ENCODE measurements around the gene PTPRG. TPM values are rescaled to one million over a fixed set of nuclear protein-coding genes. Genes with fewer than 3 reads are reported as not detected.

PTPRG gene
- polyA plus RNA-seq, 3 donors: not detected

- H3K27ac ChIP-seq (ENCODE audit: low read depth in 1 of 2, low read length in 2 of 2): no peak overlapping the region
- no peaks in the 10 kb centered on the region for H3K9me3 ChIP-seq (replicated peaks in 1 of 2; ENCODE audit: control insufficient read depth in 1 of 2, insufficient read depth in 1 of 2, low read length in 2 of 2)
- H3K4me2 ChIP-seq (replicated peaks; ENCODE audit: extremely low read depth, low read length, poor library complexity, severe bottlenecking): no peak overlapping the region
- no peak for DNase-seq
- peaks cover 0 to 2% (median 2%) of the 10 kb centered on the region in 3 donors for H3K27me3 Mint-ChIP-seq (ENCODE audit: low read depth in 3 of 3)
- no peak for TF ChIP-seq CTCF (IDR thresholded peaks at IDR 0.05)
- H4K20me1 ChIP-seq (ENCODE audit: insufficient read depth, low read length): no peaks in the 10 kb centered on the region
- no peak overlapping the region for H3K4me3 Mint-ChIP-seq
- H2AFZ ChIP-seq (ENCODE audit: insufficient read depth, low read depth, low read length, poor library complexity, severe bottlenecking): no peak overlapping the region
- WGBS (ENCODE audit: insufficient coverage): no CpG with 5 or more reads among the region's 1 CpG
- H3K9me3 Mint-ChIP-seq: peaks cover 0 to 4% (median 2%) of the 10 kb centered on the region in 7 donors
- no peaks in the 10 kb centered on the region for H3K27me3 ChIP-seq (ENCODE audit: control insufficient read depth in 2 of 2, insufficient read depth in 2 of 2, low read length in 2 of 2)
- no peak overlapping the region for H3K27ac Mint-ChIP-seq
- no peaks in the 10 kb centered on the region for H3K4me1 Mint-ChIP-seq
- intact Hi-C loops (cut with micrococcal nuclease): no loop called here
- no peak overlapping the region for H3K9ac ChIP-seq (ENCODE audit: insufficient read depth, low read length, poor library complexity, severe bottlenecking)
- H3K4me1 ChIP-seq (ENCODE audit: control insufficient read depth in 1 of 2, insufficient read depth in 2 of 2, low read length in 2 of 2): no peaks in the 10 kb centered on the region
- H3K36me3 Mint-ChIP-seq: no peaks in the 10 kb centered on the region
- H3K4me3 ChIP-seq (replicated peaks in 1 of 3; ENCODE audit: low read depth in 2 of 3, low read length in 3 of 3): no peak overlapping the region
- no peaks in the 10 kb centered on the region for H3K79me2 ChIP-seq (ENCODE audit: insufficient read depth, low read length)
- no peaks in the 10 kb centered on the region for H3K36me3 ChIP-seq (replicated peaks in 1 of 2; ENCODE audit: control insufficient read depth in 1 of 2, insufficient read depth in 2 of 2, low read length in 2 of 2)
These were observed 260.5 kb downstream of the PTPRG start for GRCh38 chr3:61821823-61822251.

- Mint-ChIP-seq H3K27ac (no peak overlapping the region), H3K9me3 (peaks cover 0 to 4% (median 2%) of the 10 kb centered on the region in 7 donors), H3K27me3 (ENCODE audit: low read depth in 3 of 3) (peaks cover 0 to 2% (median 2%) of the 10 kb centered on the region in 3 donors), H3K4me3 (no peak overlapping the region), H3K4me1 (no peaks in the 10 kb centered on the region), H3K36me3 (no peaks in the 10 kb centered on the region)
- Histone ChIP-seq H3K27ac (ENCODE audit: low read depth in 1 of 2, low read length in 2 of 2) (no peak overlapping the region), H2AFZ (ENCODE audit: insufficient read depth, low read depth, low read length, poor library complexity, severe bottlenecking) (no peak overlapping the region), H3K9me3 (replicated peaks in 1 of 2; ENCODE audit: control insufficient read depth in 1 of 2, insufficient read depth in 1 of 2, low read length in 2 of 2) (no peaks in the 10 kb centered on the region), H3K4me2 (replicated peaks; ENCODE audit: extremely low read depth, low read length, poor library complexity, severe bottlenecking) (no peak overlapping the region), H3K9ac (ENCODE audit: insufficient read depth, low read length, poor library complexity, severe bottlenecking) (no peak overlapping the region), H3K27me3 (ENCODE audit: control insufficient read depth in 2 of 2, insufficient read depth in 2 of 2, low read length in 2 of 2) (no peaks in the 10 kb centered on the region), H3K4me3 (replicated peaks in 1 of 3; ENCODE audit: low read depth in 2 of 3, low read length in 3 of 3) (no peak overlapping the region), H3K4me1 (ENCODE audit: control insufficient read depth in 1 of 2, insufficient read depth in 2 of 2, low read length in 2 of 2) (no peaks in the 10 kb centered on the region), H3K79me2 (ENCODE audit: insufficient read depth, low read length) (no peaks in the 10 kb centered on the region), H4K20me1 (ENCODE audit: insufficient read depth, low read length) (no peaks in the 10 kb centered on the region), H3K36me3 (replicated peaks in 1 of 2; ENCODE audit: control insufficient read depth in 1 of 2, insufficient read depth in 2 of 2, low read length in 2 of 2) (no peaks in the 10 kb centered on the region)
- DNase-seq: no peak
- intact Hi-C loops (cut with micrococcal nuclease): no loop called here
- no peak for TF ChIP-seq CTCF (IDR thresholded peaks at IDR 0.05)
- WGBS (ENCODE audit: insufficient coverage): no CpG with 5 or more reads among the region's 2 CpGs
These were observed 261.2 kb downstream of the PTPRG start for GRCh38 chr3:61822588-61822987.
